GM12878 (cell line): ENCODE data around the gene TRMT44. TPM values are rescaled to one million over a fixed set of nuclear protein-coding genes. Genes with fewer than 3 reads are reported as not detected.

Experiments
- ATAC-seq: fragments of 200-7000 bp; cut with Tn5 transposase; 3 replicates; pipeline ENCODE4 v1.9.1; 2020; ENCODE audit warnings: mild to moderate bottlenecking, moderate library complexity
- BruUV-seq: library from RNA; stranded (reverse); fragments of 400-500 nt; replicated peaks from 2 replicates; lab custom pipeline; 2021; lab: Mats Ljungman, UMichigan
- CTCF ChIA-PET: fragments of 300-600 bp; sonication (Branson Sonifier 250); formaldehyde crosslinking; extraction: SDS; loops from one replicate; lab custom pipeline; 2021; ENCODE audit warnings: inconsistent platforms; lab: Yijun Ruan, JAX
- POLR2A ChIA-PET: fragments of 350-600 bp; formaldehyde crosslinking; extraction: SDS; loops from one replicate; lab custom pipeline; 2021; ENCODE audit warnings: inconsistent platforms; lab: Charles Lee
- RAD21 ChIA-PET: fragments of 300-600 bp; sonication (Branson Sonifier 250); formaldehyde crosslinking; loops from one replicate; lab custom pipeline; 2023; ENCODE audit warnings: antibody characterized with exemption; ENCODE audit not compliant: unreplicated experiment; lab: Charles Lee
- SMC1A ChIA-PET: fragments of 300-600 bp; sonication (Branson Sonifier 250); formaldehyde crosslinking; loops from one replicate; lab custom pipeline; 2023; ENCODE audit not compliant: unreplicated experiment, uncharacterized antibody; lab: Charles Lee
- DNase-seq: peaks from one replicate; pipeline ENCODE4 v3.0.0-alpha.2; 2011; ENCODE audit warnings: low read depth, low spot score
- FAIRE-seq: peaks from 3 replicates; lab custom pipeline; 2011; peaks lifted over from hg19 to GRCh38; lab: Jason Lieb, UNC
- H2AFZ ChIP-seq: 2 replicates; pipeline ENCODE4 v1.6.0; 2011; ENCODE audit warnings: low read depth, low read length, control low read depth; ENCODE audit not compliant: control insufficient read depth
- H3K27ac ChIP-seq: 2 replicates; pipeline ENCODE4 v1.5.1; 2011; ENCODE audit warnings: control low read depth; ENCODE audit not compliant: control insufficient read depth, insufficient read depth
- H3K27me3 ChIP-seq, 2 experiments: replicated peaks in 1 of 2; 2 replicates each; pipeline versions ENCODE4 v1.6.0 to v1.6.1; 2011; ENCODE audit warnings: low read length in 1 of 2; ENCODE audit not compliant: control insufficient read depth in 2 of 2, insufficient read depth in 2 of 2
- H3K36me3 ChIP-seq, 2 experiments: 2 replicates each; pipeline ENCODE4 v1.5.1; 2011; ENCODE audit warnings: low read length in 1 of 2; ENCODE audit not compliant: control insufficient read depth in 2 of 2, insufficient read depth in 2 of 2
- H3K4me1 ChIP-seq: 2 replicates; pipeline ENCODE4 v1.6.1; 2011; ENCODE audit warnings: mild to moderate bottlenecking, low read length, moderate library complexity, mixed read lengths; ENCODE audit not compliant: control insufficient read depth, insufficient read depth
- H3K4me2 ChIP-seq: 2 replicates; pipeline ENCODE4 v1.6.0; 2011; ENCODE audit warnings: control low read depth; ENCODE audit not compliant: control insufficient read depth, insufficient read depth
- H3K4me3 ChIP-seq: fragments of 200-600 bp; sonication (generic); 2 replicates; pipeline ENCODE4 v1.5.1; 2016
- H3K79me2 ChIP-seq: 2 replicates; pipeline ENCODE4 v1.6.0; 2011; ENCODE audit warnings: low read length; ENCODE audit not compliant: control insufficient read depth, insufficient read depth
- H3K9ac ChIP-seq: 2 replicates; pipeline ENCODE4 v1.8.0; 2011; ENCODE audit warnings: low read length, control low read depth, mixed read lengths; ENCODE audit not compliant: control insufficient read depth, insufficient read depth
- H3K9me3 ChIP-seq: replicated peaks from 3 replicates; pipeline ENCODE4 v1.5.1; 2011; ENCODE audit warnings: mild to moderate bottlenecking, low read length; ENCODE audit not compliant: control insufficient read depth, insufficient read depth
- H4K20me1 ChIP-seq: 2 replicates; pipeline ENCODE4 v1.6.0; 2011; ENCODE audit not compliant: control insufficient read depth, insufficient read depth
- BACH1 ChIP-seq: fragments of 450-650 bp; IDR thresholded peaks from 2 replicates; pipeline ENCODE4 v1.6.1; 2017; ENCODE audit warnings: mild to moderate bottlenecking, borderline replicate concordance
- MTA2 ChIP-seq: fragments of 450-650 bp; IDR thresholded peaks from 2 replicates; pipeline ENCODE4 v1.6.1; 2016; ENCODE audit warnings: low read depth, mild to moderate bottlenecking, moderate library complexity
- NKRF ChIP-seq: fragments of 450-650 bp; conservative IDR thresholded peaks from 2 replicates; pipeline ENCODE4 v1.6.1; 2017; ENCODE audit warnings: mild to moderate bottlenecking, moderate library complexity
- NR2C2 ChIP-seq: IDR thresholded peaks from 2 replicates; pipeline ENCODE4 v1.6.1; 2011; ENCODE audit warnings: borderline replicate concordance, low read depth; ENCODE audit not compliant: control insufficient read depth, insufficient read length
- PRDM15 ChIP-seq: fragments of 450-650 bp; formaldehyde crosslinking; IDR thresholded peaks from 2 replicates; pipeline ENCODE4 v1.4.0; 2020; ENCODE audit warnings: mild to moderate bottlenecking, moderate library complexity
- RAD21 ChIP-seq: IDR thresholded peaks from 2 replicates; pipeline ENCODE4 v1.6.1; 2011; ENCODE audit warnings: mild to moderate bottlenecking, low read depth, low read length, moderate library complexity; ENCODE audit not compliant: insufficient read depth
- STAT3 ChIP-seq: IDR thresholded peaks from 2 replicates; pipeline ENCODE4 v1.6.1; 2011; ENCODE audit warnings: low read depth, low read length, improper control_type of control experiment
- TCF7 ChIP-seq: IDR thresholded peaks from 2 replicates; pipeline ENCODE4 v1.6.1; 2014; ENCODE audit warnings: antibody characterized with exemption, borderline replicate concordance
- WRNIP1 ChIP-seq: IDR thresholded peaks from 2 replicates; pipeline ENCODE4 v1.6.1; 2011; ENCODE audit warnings: low read depth, low read length, improper control_type of control experiment, borderline replicate concordance
- YY1 ChIP-seq: IDR thresholded peaks from 2 replicates; pipeline ENCODE4 v1.6.1; 2011; ENCODE audit warnings: low read depth, mild to moderate bottlenecking, low read length
- WGBS: methylation state at CpG from one replicate; pipeline ENCODE4 v1.1.6; 2016; ENCODE audit warnings: low lambda C conversion rate; ENCODE audit not compliant: insufficient replicate concordance, insufficient coverage; ENCODE audit errors: missing lambda C conversion rate; 5-methylcytosine and 5-hydroxymethylcytosine counted together
- in situ Hi-C: fragments of 300-500 bp; cut with MboI; formaldehyde crosslinking; loops from 9 replicates; pipeline ENCODE4 v1.14.3; 2018; ENCODE audit warnings: mixed read lengths
- intact Hi-C: fragments of 100-400 bp; cut with micrococcal nuclease; formaldehyde crosslinking; loops from one replicate; pipeline ENCODE4 v1.14.2; 2022; ENCODE audit not compliant: unreplicated experiment
- polyA plus RNA-seq, 11 experiments: library from polyadenylated mRNA; depleted of rRNA in 4 of 11; unstranded in 6 of 11; stranded (reverse) in 5 of 11; fragments of >200 nt; fragmentation: Nextera tagmentation in 4 of 11; fragmentation: Illumina TruSeq in 1 of 11; extraction: Ambion mirVana in 4 of 11; extraction: Trizol in 1 of 11; gene quantifications; 1 replicate in 1 of 11; 2 replicates in 10 of 11; pipeline versions ENCODE4 v1.2.1 to v1.2.3, GENCODE V29; 2011 to 2016; ENCODE audit warnings: inconsistent platforms in 2 of 11, missing spikeins in 2 of 11, low read depth in 1 of 11
- total RNA-seq, 4 experiments: library from RNA; depleted of rRNA in 3 of 4; stranded (reverse); fragments of >200 nt in 3 of 4; fragmentation: Illumina TruSeq in 1 of 4; extraction: Trizol in 1 of 4; gene quantifications; 2 replicates each; pipeline versions ENCODE4 v1.2.1 to v1.2.3, GENCODE V29; 2013 to 2021
- TF ChIP-seq, protein P1 (sequence below): fragments of 450-650 bp; IDR thresholded peaks from 2 replicates; pipeline ENCODE4 v1.6.1; 2018; ENCODE audit warnings: borderline replicate concordance, mild to moderate bottlenecking; ENCODE audit not compliant: partially characterized antibody

The TRMT44 gene
- total and polyA plus RNA-seq, 10 of the 15 experiments (the other 5 are each of a cell fraction or from before 2014, with no cell fraction given) = 1.3 to 18.5 (median 10.1) TPM

GRCh38 chr4:8492174-8492573, 51.6 kb downstream of the TRMT44 start:
- ATAC-seq (no peak), DNase-seq (no peak), FAIRE-seq (no peak)
- TF ChIP-seq RAD21 (no peak), YY1 (no peak), NR2C2 (no peak), PRDM15 (CRISPR knock-in tag) (no peak), BACH1 (no peak), NKRF (no peak), TCF7 (no peak), MTA2 (no peak), STAT3 (no peak), WRNIP1 (no peak)
- TF ChIP-seq, protein P1, sequence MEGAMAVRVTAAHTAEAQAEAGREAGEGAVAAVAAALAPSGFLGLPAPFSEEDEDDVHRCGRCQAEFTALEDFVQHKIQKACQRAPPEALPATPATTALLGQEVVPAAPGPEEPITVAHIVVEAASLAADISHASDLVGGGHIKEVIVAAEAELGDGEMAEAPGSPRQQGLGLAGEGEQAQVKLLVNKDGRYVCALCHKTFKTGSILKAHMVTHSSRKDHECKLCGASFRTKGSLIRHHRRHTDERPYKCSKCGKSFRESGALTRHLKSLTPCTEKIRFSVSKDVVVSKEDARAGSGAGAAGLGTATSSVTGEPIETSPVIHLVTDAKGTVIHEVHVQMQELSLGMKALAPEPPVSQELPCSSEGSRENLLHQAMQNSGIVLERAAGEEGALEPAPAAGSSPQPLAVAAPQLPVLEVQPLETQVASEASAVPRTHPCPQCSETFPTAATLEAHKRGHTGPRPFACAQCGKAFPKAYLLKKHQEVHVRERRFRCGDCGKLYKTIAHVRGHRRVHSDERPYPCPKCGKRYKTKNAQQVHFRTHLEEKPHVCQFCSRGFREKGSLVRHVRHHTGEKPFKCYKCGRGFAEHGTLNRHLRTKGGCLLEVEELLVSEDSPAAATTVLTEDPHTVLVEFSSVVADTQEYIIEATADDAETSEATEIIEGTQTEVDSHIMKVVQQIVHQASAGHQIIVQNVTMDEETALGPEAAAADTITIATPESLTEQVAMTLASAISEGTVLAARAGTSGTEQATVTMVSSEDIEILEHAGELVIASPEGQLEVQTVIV = no peak
- H4K20me1 ChIP-seq = no peaks in the 10 kb centered on the region
- no peak overlapping the region for H3K4me3 ChIP-seq
- no TSS peak for BruUV-seq
- ChIA-PET CTCF (no interaction called here), POLR2A (no interaction called here), RAD21 (no interaction called here), SMC1A (no interaction called here)
- 74% methylated on average over 9 of the region's 9 CpGs for WGBS
- no peaks in the 10 kb centered on the region for H3K4me1 ChIP-seq
- H3K27ac ChIP-seq = no peak overlapping the region
- H3K36me3 ChIP-seq = no peaks in the 10 kb centered on the region
- no peaks in the 10 kb centered on the region for H3K79me2 ChIP-seq
- H2AFZ ChIP-seq = no peak overlapping the region
- intact Hi-C loops = no loop called here
- in situ Hi-C loops = no loop called here
- no peaks in the 10 kb centered on the region; the same call in 2 of the 3 replicates for H3K9me3 ChIP-seq
- no peak overlapping the region for H3K4me2 ChIP-seq
- H3K27me3 ChIP-seq = no peaks in the 10 kb centered on the region
- H3K9ac ChIP-seq = no peak overlapping the region
